Occipital lobe (tissue), 2 donors: ENCODE data around the gene ADAM22. TPM values are rescaled to one million over a fixed set of nuclear protein-coding genes. Genes with fewer than 3 reads are reported as not detected.
A peak's percentile ranks its signal among the peaks of the same experiment; 100 is the strongest.
"Not testable (repeated sequence)": the region's sequence is repeated elsewhere in the genome, so short reads cannot be mapped to it uniquely, and the experiment has no call there.

ENCODE experiments used
- DNase-seq: peaks from one replicate; lab custom pipeline; 2025; lab: John Stamatoyannopoulos, UW
- total RNA-seq: library from RNA; depleted of rRNA; stranded (reverse); fragments of >200 nt; gene quantifications from one replicate; pipeline ENCODE4 v1.2.3, GENCODE V29; 2014

The ADAM22 gene
- total RNA-seq = 90.6 TPM

DNA sequence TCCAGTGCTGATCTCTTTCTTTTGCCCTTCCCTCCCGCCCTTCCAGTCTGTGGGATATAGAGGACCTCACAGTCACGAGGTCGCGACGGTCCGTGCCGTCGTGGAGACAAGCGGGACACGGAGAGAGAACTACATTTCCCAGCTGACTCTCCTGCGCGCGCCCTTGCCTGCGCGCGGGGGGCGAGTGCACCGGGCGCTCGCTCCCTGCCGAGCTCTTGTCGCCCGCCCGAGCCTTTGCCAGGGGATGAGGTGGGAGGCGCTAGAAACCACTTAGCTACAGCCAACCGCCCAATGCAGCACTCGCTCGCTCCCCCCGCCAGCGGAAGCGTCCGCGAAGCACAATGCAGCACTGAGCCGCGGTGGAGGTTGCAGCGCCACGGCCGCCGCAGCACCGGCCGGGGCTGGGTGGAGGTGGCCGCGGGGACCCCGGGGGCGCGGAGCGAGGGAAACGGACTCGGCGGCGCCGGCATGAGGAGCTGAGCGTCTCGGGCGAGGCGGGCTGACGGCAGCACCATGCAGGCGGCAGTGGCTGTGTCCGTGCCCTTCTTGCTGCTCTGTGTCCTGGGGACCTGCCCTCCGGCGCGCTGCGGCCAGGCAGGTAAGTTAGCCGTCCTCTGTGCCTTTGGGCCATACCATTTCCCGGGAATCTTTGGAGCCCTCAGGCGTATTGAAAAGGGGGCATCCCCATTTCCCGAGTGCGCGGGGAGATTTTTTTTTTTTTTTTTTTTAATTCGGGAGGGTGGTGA lies at the start of gene ADAM22:
Gene ADAM22 (plus strand): TSS at position 299 of the 746 bp plus-strand sequence. CDS start 215 bp downstream, at position 514.
- DNase-seq = peak; percentile 96

GRCh38 chr7:87885018-87885417 lies 49.0 kb upstream of the ADAM22 start:
- no peak for DNase-seq

DNA sequence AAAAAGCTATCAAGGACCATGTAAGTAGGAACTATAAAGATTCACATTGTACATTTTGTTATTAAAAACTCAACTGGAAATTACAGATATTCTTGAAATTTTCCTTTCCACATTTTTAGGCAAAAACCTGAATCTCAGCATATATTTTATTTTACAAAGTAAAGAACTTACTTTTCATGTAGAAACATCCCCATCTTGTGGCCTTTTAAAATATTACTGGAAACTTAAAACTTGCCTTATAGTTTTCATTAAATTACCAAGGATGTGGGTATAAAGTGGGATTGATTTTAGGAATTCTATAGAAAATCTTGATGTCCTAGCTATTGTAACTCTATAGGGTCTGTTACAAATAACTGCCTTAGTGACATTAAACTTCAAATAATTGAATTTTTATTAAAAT lies 47.2 kb upstream of the ADAM22 start:
- DNase-seq = no peak

DNA sequence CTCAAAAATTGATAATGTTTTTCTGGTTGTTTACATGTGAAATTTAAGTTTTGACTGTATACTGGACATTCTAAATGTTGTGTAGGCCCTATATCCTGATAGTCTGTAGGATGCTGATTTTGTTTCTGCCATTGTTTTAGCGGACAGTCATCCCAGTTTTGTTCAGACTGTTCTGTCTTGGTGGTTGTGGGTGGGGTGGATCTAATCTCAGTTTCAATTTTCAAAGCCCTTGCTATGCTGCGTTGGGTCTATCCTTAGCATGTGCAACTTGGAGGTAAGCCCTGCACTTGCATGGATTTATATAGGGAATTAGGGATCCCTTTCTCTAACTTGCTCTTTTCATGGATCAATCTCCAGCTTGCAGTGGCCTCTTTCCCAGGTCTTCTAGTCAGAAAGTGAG lies 38.7 kb upstream of the ADAM22 start:
- DNase-seq = no peak

- DNase-seq = no peak
Observed at GRCh38 chr7:87899255-87899654, 34.8 kb upstream of the ADAM22 start.

DNA sequence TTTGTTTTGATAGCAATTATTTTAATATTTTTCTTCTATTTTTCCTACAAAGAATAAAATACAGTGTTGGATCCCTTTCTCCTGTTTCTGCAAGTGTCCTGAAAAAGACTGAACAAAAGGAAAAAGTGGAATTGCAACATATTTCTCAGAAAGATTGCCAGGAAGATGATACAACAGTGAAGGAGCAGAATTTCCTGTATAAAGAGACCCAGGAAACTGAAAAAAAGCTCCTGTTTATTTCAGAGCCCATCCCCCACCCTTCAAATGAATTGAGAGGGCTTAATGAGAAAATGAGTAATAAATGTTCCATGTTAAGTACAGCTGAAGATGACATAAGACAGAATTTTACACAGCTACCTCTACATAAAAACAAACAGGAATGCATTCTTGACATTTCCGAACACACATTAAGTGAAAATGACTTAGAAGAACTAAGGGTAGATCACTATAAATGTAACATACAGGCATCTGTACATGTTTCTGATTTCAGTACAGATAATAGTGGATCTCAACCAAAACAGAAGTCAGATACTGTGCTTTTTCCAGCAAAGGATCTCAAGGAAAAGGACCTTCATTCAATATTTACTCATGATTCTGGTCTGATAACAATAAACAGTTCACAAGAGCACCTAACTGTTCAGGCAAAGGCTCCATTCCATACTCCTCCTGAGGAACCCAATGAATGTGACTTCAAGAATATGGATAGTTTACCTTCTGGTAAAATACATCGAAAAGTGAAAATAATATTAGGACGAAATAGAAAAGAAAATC lies 26.7 kb upstream of the ADAM22 start:
- DNase-seq = not testable (repeated sequence)

- not testable (repeated sequence) for DNase-seq
Observed at GRCh38 chr7:87908814-87909213, 25.2 kb upstream of the ADAM22 start.

- DNase-seq = no peak
Observed at GRCh38 chr7:87912121-87912520, 21.9 kb upstream of the ADAM22 start.

- no peak for DNase-seq
Observed at GRCh38 chr7:87918740-87919139, 15.3 kb upstream of the ADAM22 start.

DNA sequence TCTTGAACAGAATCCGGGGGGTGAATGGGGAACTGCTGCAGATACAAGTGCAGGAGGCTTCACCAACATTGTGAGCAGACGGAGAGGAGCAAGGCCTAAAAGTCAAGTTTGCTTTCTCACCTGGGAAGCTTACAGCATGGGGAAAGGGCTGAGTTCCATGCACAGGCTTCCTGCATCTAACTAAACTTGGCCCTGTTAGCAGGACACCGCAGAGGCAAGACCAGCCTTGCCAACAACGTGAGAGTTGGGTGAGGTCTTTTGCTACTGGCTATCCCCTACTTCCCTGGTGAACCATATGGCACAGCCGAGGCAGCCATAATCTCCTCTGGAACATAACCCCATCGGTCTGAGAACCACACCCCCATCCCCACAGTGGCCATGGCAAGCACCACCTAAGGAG lies 14.2 kb upstream of the ADAM22 start:
- no peak for DNase-seq

GRCh38 chr7:87920578-87920977 lies 13.5 kb upstream of the ADAM22 start:
- no peak for DNase-seq

GRCh38 chr7:87922759-87923395 lies 11.2 kb upstream of the ADAM22 start:
- not testable (repeated sequence) for DNase-seq

DNA sequence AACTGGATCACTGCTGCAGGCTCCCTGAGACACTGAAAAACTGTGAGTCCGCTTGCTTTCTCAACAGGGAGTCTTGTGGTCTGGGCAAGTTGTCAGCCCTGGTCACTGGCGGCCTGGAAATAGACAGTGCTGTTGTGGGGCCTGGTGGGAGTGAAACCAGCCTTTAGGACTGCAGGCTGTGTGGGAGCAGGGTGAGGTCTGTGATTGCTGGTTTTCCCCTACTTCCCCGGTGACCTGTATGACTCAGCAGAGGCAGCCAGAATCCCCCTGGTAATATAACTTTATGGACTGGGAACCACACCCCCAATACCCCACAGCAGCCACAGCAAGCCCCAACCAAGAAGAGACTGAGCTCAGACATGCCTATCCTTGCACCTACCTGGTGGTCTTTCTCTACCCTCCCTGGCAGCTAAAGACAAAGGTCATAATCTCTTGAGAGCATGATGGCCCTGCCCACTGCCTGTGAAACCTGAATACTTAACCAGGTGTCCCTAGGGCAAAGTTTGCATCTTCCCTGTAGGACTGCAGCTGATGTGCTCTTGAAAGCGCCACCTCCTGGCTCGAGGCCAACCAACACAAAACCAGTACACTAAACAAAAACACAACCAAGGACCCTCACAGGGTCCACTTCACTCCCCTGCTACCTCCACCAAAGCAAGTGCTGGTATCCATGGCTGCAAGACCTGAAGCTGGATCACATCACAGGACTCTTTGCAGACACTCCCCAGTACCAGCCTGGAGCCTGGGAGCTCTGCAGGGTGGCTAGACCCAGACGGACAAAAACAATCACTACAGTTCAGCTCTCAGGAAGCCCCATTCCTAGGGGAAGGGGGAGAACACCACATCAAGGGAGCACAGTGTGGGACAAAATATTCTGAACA lies 7.2 kb upstream of the ADAM22 start:
- no peak for DNase-seq

- DNase-seq = no peak
Observed at GRCh38 chr7:87933605-87933952, 472 bp upstream of the ADAM22 start.

- peak; percentile 45 for DNase-seq
Observed at GRCh38 chr7:87934699-87935383, 790 bp downstream of the ADAM22 start.

DNA sequence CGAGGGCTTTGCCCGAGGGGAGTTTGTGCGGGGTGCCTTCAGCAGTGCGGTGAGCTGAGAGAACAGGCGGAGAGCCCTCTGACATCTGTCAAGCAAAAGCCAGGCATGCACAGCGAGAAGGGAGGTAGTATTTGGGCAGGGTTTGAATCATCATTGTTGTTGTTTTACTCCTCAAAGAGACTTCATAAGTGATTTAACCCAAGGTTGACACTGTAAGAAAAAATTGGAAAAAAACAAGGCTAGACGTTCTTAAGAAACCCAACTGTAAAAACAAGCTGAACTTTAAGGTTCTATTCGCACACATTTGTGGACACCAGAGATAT lies 1.3 kb downstream of the ADAM22 start:
- no peak for DNase-seq

DNA sequence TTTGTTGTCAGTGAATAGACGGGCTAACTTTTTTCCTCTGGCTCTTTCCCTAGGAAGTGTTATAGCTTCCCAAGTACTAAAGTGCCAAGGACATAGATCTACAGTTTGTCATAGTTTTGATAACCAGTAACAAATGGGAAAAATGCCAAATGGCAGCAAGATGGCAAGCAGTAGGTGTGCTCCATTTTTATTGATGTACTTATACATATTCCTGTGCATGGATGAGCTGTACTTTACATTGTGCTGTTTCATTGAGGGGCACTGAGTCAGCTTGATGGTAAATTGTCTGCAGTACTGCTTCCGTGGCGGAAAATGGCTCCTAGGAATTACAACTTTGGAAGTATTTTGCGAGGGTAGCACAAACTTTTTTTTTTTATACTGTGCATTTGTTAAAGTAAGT lies 7.1 kb downstream of the ADAM22 start:
- no peak for DNase-seq

DNA sequence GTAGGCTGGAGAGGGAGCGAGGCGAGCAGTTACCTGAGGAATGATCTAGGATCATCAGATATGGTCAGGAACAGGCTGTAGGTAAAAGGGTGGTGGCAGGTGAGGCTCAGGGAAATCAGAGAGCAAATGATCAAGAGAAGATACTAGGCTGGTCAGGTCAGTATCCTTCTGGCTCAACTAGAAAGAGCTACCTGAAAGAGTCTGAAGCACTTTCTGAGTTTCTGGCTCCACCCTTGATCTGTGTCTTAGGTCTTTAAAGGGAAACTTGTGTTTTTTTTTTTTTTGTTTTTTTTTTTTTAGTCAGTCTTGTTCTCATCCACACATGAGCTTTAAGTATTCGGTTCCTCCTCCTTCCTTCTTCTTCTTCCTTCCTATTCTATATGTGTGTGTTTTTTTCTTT lies 10.5 kb downstream of the ADAM22 start:
- no peak for DNase-seq

GRCh38 chr7:87945926-87946325 lies 11.9 kb downstream of the ADAM22 start:
- not testable (repeated sequence) for DNase-seq

GRCh38 chr7:87948371-87948770 lies 14.3 kb downstream of the ADAM22 start:
- DNase-seq = no peak

- DNase-seq = no peak
Observed at GRCh38 chr7:87959336-87959735, 25.3 kb downstream of the ADAM22 start.
